ENCODE results near the gene HRAS. TPM values are rescaled to one million over a fixed set of nuclear protein-coding genes. Genes with fewer than 3 reads are reported as not detected.

Gene HRAS
- total RNA-seq, 1 experiment from 2014 or later: 47.2 TPM

- H2AFZ ChIP-seq: no peak overlapping the region
- H3K79me2 ChIP-seq (ENCODE audit: low read depth): no peaks in the 10 kb centered on the region
- H3K9me3 ChIP-seq (ENCODE audit: insufficient read depth, low read depth): no peaks in the 10 kb centered on the region
- POLR2A ChIA-PET (ENCODE audit: unreplicated experiment): no interaction called here
- intact Hi-C loops (cut with micrococcal nuclease; ENCODE audit: unreplicated experiment): loop anchor here (5.0 kb wide), 1 partner anchor 124 kb away; the partner anchor contains the start of gene PKP3
- no peaks in the 10 kb centered on the region for H3K4me1 ChIP-seq (replicated peaks; ENCODE audit: insufficient read depth)
- H3K4me3 ChIP-seq: no peak overlapping the region
- H3K36me3 ChIP-seq (ENCODE audit: low read depth): no peaks in the 10 kb centered on the region
- no TSS peak for BruUV-seq (replicated peaks)
- no peaks in the 10 kb centered on the region for H3K9me2 ChIP-seq (ENCODE audit: insufficient read depth)
- no peaks in the 10 kb centered on the region for H4K20me1 ChIP-seq (ENCODE audit: insufficient read depth)
- no peak for TF ChIP-seq EZH2 (IDR thresholded peaks at IDR 0.05; ENCODE audit: low read depth)
- TF ChIP-seq CTCF (conservative IDR thresholded peaks at IDR 0.05): no peak
- DNase-seq: no peak
- no peaks in the 10 kb centered on the region for H3F3A ChIP-seq (ENCODE audit: insufficient read depth, low read depth)
- H3K27ac ChIP-seq: no peak overlapping the region
- H3K4me2 ChIP-seq: no peak overlapping the region
- CTCF ChIA-PET: no interaction called here
- H3K27me3 ChIP-seq (ENCODE audit: insufficient read depth, low read depth): no peaks in the 10 kb centered on the region
Measured at GRCh38 chr11:516400-516799, 19.0 kb downstream of the HRAS start.

- CTCF ChIA-PET: no interaction called here
Measured at GRCh38 chr11:515131-515530, 20.2 kb downstream of the HRAS start.

DNA sequence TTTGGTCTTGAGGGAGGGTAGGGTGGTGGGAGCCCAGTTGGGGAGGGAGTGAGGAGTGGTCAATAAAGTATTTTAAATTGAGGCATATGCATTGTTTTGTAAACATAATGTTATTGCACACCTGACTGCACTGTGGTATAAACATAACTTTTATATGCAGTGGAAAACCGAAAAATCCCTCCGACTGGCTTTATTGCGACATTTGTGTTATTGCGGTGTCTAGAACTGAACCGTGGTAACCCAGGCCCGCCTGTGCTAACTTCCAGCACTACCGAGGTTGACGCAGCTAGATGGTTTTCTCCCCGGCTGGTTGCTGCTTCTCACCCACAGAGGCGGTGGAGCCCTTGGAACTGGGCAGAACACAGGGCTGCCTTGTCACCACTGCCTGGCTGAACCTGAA, 20.8 kb downstream of the HRAS start:
- no peak for DNase-seq
- H3K4me3 ChIP-seq: no peak overlapping the region
- H2AFZ ChIP-seq: no peak overlapping the region
- no peaks in the 10 kb centered on the region for H3K9me2 ChIP-seq (ENCODE audit: insufficient read depth)
- no peaks in the 10 kb centered on the region for H3K4me1 ChIP-seq (replicated peaks; ENCODE audit: insufficient read depth)
- H3F3A ChIP-seq (ENCODE audit: insufficient read depth, low read depth): no peaks in the 10 kb centered on the region
- H4K20me1 ChIP-seq (ENCODE audit: insufficient read depth): no peaks in the 10 kb centered on the region
- H3K9me3 ChIP-seq (ENCODE audit: insufficient read depth, low read depth): no peaks in the 10 kb centered on the region
- no peak overlapping the region for H3K27ac ChIP-seq
- ChIA-PET CTCF (no interaction called here), POLR2A (ENCODE audit: unreplicated experiment) (no interaction called here)
- H3K36me3 ChIP-seq (ENCODE audit: low read depth): no peaks in the 10 kb centered on the region
- H3K27me3 ChIP-seq (ENCODE audit: insufficient read depth, low read depth): no peaks in the 10 kb centered on the region
- no peaks in the 10 kb centered on the region for H3K79me2 ChIP-seq (ENCODE audit: low read depth)
- no peak overlapping the region for H3K4me2 ChIP-seq
- TF ChIP-seq CTCF (conservative IDR thresholded peaks at IDR 0.05) (no peak), EZH2 (IDR thresholded peaks at IDR 0.05; ENCODE audit: low read depth) (no peak)
- no TSS peak for BruUV-seq (replicated peaks)
- intact Hi-C loops (cut with micrococcal nuclease; ENCODE audit: unreplicated experiment): loop anchor here (5.0 kb wide), 1 partner anchor 122 kb away; the partner anchor contains the start of gene PKP3

More at GRCh38 chr11:515131-515530, 20.2 kb downstream of the HRAS start:
- TF ChIP-seq EZH2 (IDR thresholded peaks at IDR 0.05; ENCODE audit: low read depth) (no peak), CTCF (conservative IDR thresholded peaks at IDR 0.05) (no peak)
- no peak overlapping the region for H3K4me3 ChIP-seq
- no peaks in the 10 kb centered on the region for H4K20me1 ChIP-seq (ENCODE audit: insufficient read depth)
- H2AFZ ChIP-seq: no peak overlapping the region
- intact Hi-C loops (cut with micrococcal nuclease; ENCODE audit: unreplicated experiment): loop anchor here (5.0 kb wide), 1 partner anchor 123 kb away; the partner anchor contains the start of gene PKP3
- no peaks in the 10 kb centered on the region for H3K9me2 ChIP-seq (ENCODE audit: insufficient read depth)
- H3K27me3 ChIP-seq (ENCODE audit: insufficient read depth, low read depth): no peaks in the 10 kb centered on the region
- H3K27ac ChIP-seq: no peak overlapping the region
- H3K79me2 ChIP-seq (ENCODE audit: low read depth): no peaks in the 10 kb centered on the region
- no peak overlapping the region for H3K4me2 ChIP-seq
- no peaks in the 10 kb centered on the region for H3K4me1 ChIP-seq (replicated peaks; ENCODE audit: insufficient read depth)
- H3F3A ChIP-seq (ENCODE audit: insufficient read depth, low read depth): no peaks in the 10 kb centered on the region
- H3K9me3 ChIP-seq (ENCODE audit: insufficient read depth, low read depth): no peaks in the 10 kb centered on the region
- no peaks in the 10 kb centered on the region for H3K36me3 ChIP-seq (ENCODE audit: low read depth)
- POLR2A ChIA-PET (ENCODE audit: unreplicated experiment): no interaction called here
- BruUV-seq (replicated peaks): no TSS peak
- no peak for DNase-seq
